Measurements from ENCODE around the gene PRCC.

DNA sequence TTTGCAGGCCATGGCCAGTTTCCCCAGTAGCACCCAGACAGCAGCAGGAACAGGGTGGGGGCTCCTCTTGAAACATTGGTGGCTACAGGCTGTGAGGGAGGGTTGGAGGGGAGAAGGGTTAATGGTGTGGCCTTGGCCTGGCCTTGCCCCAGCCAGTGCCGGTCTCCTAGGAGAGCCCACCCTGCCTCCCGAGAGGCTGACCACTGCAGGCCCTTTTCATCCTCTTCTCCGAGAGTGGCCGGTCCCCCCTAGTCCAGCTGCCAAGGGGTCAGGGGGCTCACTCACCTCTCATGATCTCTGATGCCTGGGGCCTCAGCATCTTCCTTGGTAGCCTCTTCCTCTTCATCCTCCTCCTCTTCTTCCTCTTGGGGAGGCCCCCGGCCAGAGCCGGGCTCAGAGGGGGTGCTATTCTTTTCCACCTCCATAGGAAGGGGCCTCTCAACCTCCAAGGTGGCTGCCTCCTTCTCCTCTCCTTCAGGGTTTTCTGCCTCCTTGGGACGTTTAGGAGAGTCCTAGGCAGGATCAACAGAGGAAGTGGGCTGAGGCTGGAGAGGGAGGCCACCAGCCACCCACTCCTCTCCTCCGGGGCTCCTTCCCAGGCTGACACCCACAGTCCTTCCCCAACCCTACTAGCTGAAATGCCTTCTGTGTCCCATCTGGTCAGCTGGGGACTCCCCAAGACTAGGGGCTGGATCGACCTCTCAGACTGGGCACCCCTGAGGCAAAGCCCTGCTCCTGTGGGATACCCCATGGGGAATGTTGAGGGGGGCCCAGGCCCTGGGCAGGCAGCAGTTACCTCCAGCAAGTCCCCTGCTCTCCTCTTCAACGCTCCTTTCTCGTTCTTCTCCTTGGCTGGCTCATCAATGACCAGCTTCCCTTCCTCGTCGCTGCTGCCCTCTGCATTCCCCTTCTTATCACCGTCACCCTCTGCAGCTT, 23.7 kb upstream of the PRCC start:
- TF ChIP-seq POLR2A (IDR thresholded peaks at IDR 0.05; ENCODE audit: low read depth) (no peak), EP300 (IDR thresholded peaks at IDR 0.05) (no peak), POLR2AphosphoS5 (IDR thresholded peaks at IDR 0.05) (no peak)
- TF ChIP-seq, protein P1, sequence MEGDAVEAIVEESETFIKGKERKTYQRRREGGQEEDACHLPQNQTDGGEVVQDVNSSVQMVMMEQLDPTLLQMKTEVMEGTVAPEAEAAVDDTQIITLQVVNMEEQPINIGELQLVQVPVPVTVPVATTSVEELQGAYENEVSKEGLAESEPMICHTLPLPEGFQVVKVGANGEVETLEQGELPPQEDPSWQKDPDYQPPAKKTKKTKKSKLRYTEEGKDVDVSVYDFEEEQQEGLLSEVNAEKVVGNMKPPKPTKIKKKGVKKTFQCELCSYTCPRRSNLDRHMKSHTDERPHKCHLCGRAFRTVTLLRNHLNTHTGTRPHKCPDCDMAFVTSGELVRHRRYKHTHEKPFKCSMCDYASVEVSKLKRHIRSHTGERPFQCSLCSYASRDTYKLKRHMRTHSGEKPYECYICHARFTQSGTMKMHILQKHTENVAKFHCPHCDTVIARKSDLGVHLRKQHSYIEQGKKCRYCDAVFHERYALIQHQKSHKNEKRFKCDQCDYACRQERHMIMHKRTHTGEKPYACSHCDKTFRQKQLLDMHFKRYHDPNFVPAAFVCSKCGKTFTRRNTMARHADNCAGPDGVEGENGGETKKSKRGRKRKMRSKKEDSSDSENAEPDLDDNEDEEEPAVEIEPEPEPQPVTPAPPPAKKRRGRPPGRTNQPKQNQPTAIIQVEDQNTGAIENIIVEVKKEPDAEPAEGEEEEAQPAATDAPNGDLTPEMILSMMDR (IDR thresholded peaks at IDR 0.05) = no peak

All from esophagus muscularis mucosa (tissue), 4 donors.